Ovary (tissue), 9 donors: ENCODE results near the gene TNIK. TPM values are rescaled to one million over a fixed set of nuclear protein-coding genes. Genes with fewer than 3 reads are reported as not detected.

ENCODE experiments used
- DNase-seq, 5 donors: peaks; one replicate each; pipeline ENCODE4 v3.0.0-alpha.2; 2019 to 2020
- H3K27ac ChIP-seq, 2 donors: fragments of 200-600 bp; one replicate each; pipeline versions ENCODE4 v1.5.1 to v1.8.0; 2019 to 2022
- H3K27me3 ChIP-seq: fragments of 200-600 bp; one replicate; pipeline ENCODE4 v1.8.0; 2022
- H3K36me3 ChIP-seq: fragments of 200-600 bp; sonication (generic); one replicate; pipeline ENCODE4 v1.5.1; 2019
- H3K4me1 ChIP-seq: one replicate; pipeline ENCODE4 v1.8.1; 2013; ENCODE audit warnings: mild to moderate bottlenecking, moderate library complexity; ENCODE audit not compliant: insufficient read depth
- H3K4me3 ChIP-seq: fragments of 200-600 bp; sonication (generic); one replicate; pipeline ENCODE4 v1.5.1; 2017
- H3K9me3 ChIP-seq, 2 donors: fragments of 200-600 bp in 1 of 2; sonication (generic) in 1 of 2; one replicate each; pipeline versions ENCODE4 v1.5.1 to v1.8.1; 2013 to 2019; ENCODE audit warnings: mild to moderate bottlenecking in 1 of 2, moderate library complexity in 1 of 2
- EP300 ChIP-seq: sonication (generic); formaldehyde crosslinking; IDR thresholded peaks from one replicate; pipeline ENCODE4 v1.6.1; 2017; ENCODE audit warnings: antibody characterized with exemption
- POLR2A ChIP-seq: fragments of 450-650 bp; IDR thresholded peaks from one replicate; pipeline ENCODE4 v1.6.1; 2017; ENCODE audit warnings: antibody characterized with exemption, mild to moderate bottlenecking, moderate library complexity
- WGBS, 3 donors: extraction: QIAGEN DNeasy Blood & Tissue Kit in 1 of 3; methylation state at CpG; one replicate each; pipeline versions ENCODE4 v1.1.5 to v1.1.7; 2013 to 2017; 5-methylcytosine and 5-hydroxymethylcytosine counted together
- intact Hi-C, 4 donors: fragments of 100-400 bp; cut with DNase I; formaldehyde crosslinking; loops; one replicate each; pipeline versions ENCODE4 v1.11.0 to v1.15.1; 2022 to 2023
- polyA plus RNA-seq, 2 donors: library from polyadenylated mRNA; stranded (reverse); fragments of 200-250 nt in 1 of 2; fragments of 350-450 nt in 1 of 2; fragmentation: Illumina TruSeq in 1 of 2; extraction: RNeasy Lipid Tissue Mini Kit (QIAGEN cat#74804) in 1 of 2; gene quantifications; one replicate each; pipeline ENCODE4 v1.2.3, GENCODE V29; 2013 to 2014
- total RNA-seq, 7 donors: library from RNA; depleted of rRNA in 2 of 7; stranded (reverse); fragments of >200 nt in 2 of 7; fragmentation: NEBNext Ultra II Directional in 3 of 7; extraction: Animal tissue kit (Norgen Biotek cat#: 25700) in 3 of 7; gene quantifications; one replicate each; pipeline versions ENCODE4 v1.1.0 to v1.2.4, GENCODE V29; 2016 to 2023
- TF ChIP-seq, protein P1 (sequence below), 3 donors: fragments of 450-650 bp in 2 of 3; fragments of 200-600 bp in 1 of 3; IDR thresholded peaks; one replicate each; pipeline versions ENCODE4 v1.5.1 to v1.8.0; 2016 to 2022; ENCODE audit warnings: antibody characterized with exemption in 3 of 3, mild to moderate bottlenecking in 1 of 3
- donor health status: DM: no; HTN: no; CAD: no; lungs with moderate emphysema.
- donor health status: DM: no; HTN: no; CAD: no.
- donor health status: Bipolar disorder and iron deficiency.
- donor health status: DM: yes; HTN: yes; CAD: no.
- donor health status: DM: no; HTN: no; CAD: no.
- donor health status: DM: yes; HTN: yes; CAD: no.

The TNIK gene
- total and polyA plus RNA-seq, 9 donors: 1.1 to 9.5 (median 4.5) TPM

GRCh38 chr3:171212648-171213047 lies 247.6 kb downstream of the TNIK start:
- WGBS, 3 donors: 64 to 72% (median 71%) methylated on average over 3 of the region's 3 CpGs
- Histone ChIP-seq H3K36me3 (no peaks in the 10 kb centered on the region), H3K27ac (no peak overlapping the region), H3K27me3 (no peaks in the 10 kb centered on the region), H3K4me3 (no peak overlapping the region), H3K9me3 (no peaks in the 10 kb centered on the region), H3K4me1 (no peaks in the 10 kb centered on the region)
- intact Hi-C loops: no loop called here
- DNase-seq: no peak
- no peak for TF ChIP-seq EP300
- TF ChIP-seq, protein P1, sequence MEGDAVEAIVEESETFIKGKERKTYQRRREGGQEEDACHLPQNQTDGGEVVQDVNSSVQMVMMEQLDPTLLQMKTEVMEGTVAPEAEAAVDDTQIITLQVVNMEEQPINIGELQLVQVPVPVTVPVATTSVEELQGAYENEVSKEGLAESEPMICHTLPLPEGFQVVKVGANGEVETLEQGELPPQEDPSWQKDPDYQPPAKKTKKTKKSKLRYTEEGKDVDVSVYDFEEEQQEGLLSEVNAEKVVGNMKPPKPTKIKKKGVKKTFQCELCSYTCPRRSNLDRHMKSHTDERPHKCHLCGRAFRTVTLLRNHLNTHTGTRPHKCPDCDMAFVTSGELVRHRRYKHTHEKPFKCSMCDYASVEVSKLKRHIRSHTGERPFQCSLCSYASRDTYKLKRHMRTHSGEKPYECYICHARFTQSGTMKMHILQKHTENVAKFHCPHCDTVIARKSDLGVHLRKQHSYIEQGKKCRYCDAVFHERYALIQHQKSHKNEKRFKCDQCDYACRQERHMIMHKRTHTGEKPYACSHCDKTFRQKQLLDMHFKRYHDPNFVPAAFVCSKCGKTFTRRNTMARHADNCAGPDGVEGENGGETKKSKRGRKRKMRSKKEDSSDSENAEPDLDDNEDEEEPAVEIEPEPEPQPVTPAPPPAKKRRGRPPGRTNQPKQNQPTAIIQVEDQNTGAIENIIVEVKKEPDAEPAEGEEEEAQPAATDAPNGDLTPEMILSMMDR (IDR thresholded peaks at IDR 0.05): no peak
- no peak for TF ChIP-seq POLR2A

- no peaks in the 10 kb centered on the region for H3K36me3 ChIP-seq
- no peak overlapping the region for H3K4me3 ChIP-seq
- no peaks in the 10 kb centered on the region for H3K27me3 ChIP-seq
- intact Hi-C loops: no loop called here
- no peaks in the 10 kb centered on the region for H3K4me1 ChIP-seq
- 79 to 96% (median 90%) methylated on average over 1 of the region's 1 CpG for WGBS, 3 donors
- TF ChIP-seq POLR2A (no peak), EP300 (no peak)
- TF ChIP-seq, protein P1 (IDR thresholded peaks at IDR 0.05): no peak
- no peak for DNase-seq
- H3K27ac ChIP-seq: no peak overlapping the region
- H3K9me3 ChIP-seq: no peaks in the 10 kb centered on the region
Observed at GRCh38 chr3:171206283-171206682, 253.9 kb downstream of the TNIK start.

- 91 to 92% (median 91%) methylated on average over 1 of the region's 1 CpG for WGBS, 3 donors
- Histone ChIP-seq H3K36me3 (no peaks in the 10 kb centered on the region), H3K27me3 (no peaks in the 10 kb centered on the region), H3K4me3 (no peak overlapping the region), H3K9me3 (no peaks in the 10 kb centered on the region), H3K4me1 (no peaks in the 10 kb centered on the region), H3K27ac (no peak overlapping the region)
- DNase-seq: no peak
- intact Hi-C loops: no loop called here
- TF ChIP-seq POLR2A (no peak), EP300 (no peak)
- TF ChIP-seq, protein P1 (IDR thresholded peaks at IDR 0.05): no peak
Observed at GRCh38 chr3:171204942-171205341, 255.3 kb downstream of the TNIK start.

DNA sequence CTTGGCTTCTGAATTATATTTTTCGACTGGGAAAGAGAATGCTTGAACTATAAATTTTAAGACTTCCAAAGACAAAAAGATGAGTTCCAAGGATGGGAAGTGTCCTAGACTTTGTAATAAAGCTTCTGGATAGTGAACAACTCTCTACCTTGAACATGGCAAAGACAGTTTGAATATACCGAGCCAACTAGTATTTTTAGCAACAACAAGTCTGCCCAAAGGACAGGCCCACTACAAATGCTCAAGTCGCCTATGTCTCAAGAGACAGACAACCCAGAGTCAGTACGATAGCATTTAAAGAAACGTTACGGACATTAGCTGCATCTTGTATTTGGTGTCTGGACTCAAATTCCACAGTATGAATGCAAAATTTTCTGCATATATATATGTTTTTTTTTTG lies 258.4 kb downstream of the TNIK start:
- TF ChIP-seq EP300: no peak
- TF ChIP-seq POLR2A: no peak
- TF ChIP-seq, protein P1 (IDR thresholded peaks at IDR 0.05): no peak
- WGBS, 3 donors: 77 to 84% (median 80%) methylated on average over 6 of the region's 6 CpGs

GRCh38 chr3:171200750-171201088 lies 259.5 kb downstream of the TNIK start:
- intact Hi-C loops: no loop called here
- H3K4me1 ChIP-seq: no peaks in the 10 kb centered on the region
- no peak overlapping the region for H3K27ac ChIP-seq
- H3K27me3 ChIP-seq: no peaks in the 10 kb centered on the region
- no peak for DNase-seq
- 92 to 95% (median 94%) methylated on average over 2 of the region's 2 CpGs for WGBS, 3 donors
- no peaks in the 10 kb centered on the region for H3K9me3 ChIP-seq
- H3K36me3 ChIP-seq: no peaks in the 10 kb centered on the region
- TF ChIP-seq POLR2A: no peak
- TF ChIP-seq, protein P1 (IDR thresholded peaks at IDR 0.05): no peak
- TF ChIP-seq EP300: no peak
- H3K4me3 ChIP-seq: no peak overlapping the region

More for the DNA sequence above, 258.4 kb downstream of the TNIK start:
- Histone ChIP-seq H3K9me3 (no peaks in the 10 kb centered on the region), H3K27ac (no peak overlapping the region), H3K27me3 (no peaks in the 10 kb centered on the region), H3K36me3 (no peaks in the 10 kb centered on the region), H3K4me3 (no peak overlapping the region), H3K4me1 (no peaks in the 10 kb centered on the region)
- intact Hi-C loops: no loop called here
- no peak for DNase-seq
